ENCODE data around the gene MLPH. TPM values are rescaled to one million over a fixed set of nuclear protein-coding genes. Genes with fewer than 3 reads are reported as not detected.

The MLPH gene
- total RNA-seq, 1 donor from 2014 or later: 34.6 TPM

GRCh38 chr2:237501892-237502513, 15.0 kb downstream of the MLPH start:
- intact Hi-C loops (cut with DNase I): no loop called here
- DNase-seq (ENCODE audit: extremely low spot score in 2 of 2): no peak
- Histone ChIP-seq H3K27ac (peak overlapping the region; percentile 88), H3K4me1 (peaks cover 20% of the 10 kb centered on the region), H3K27me3 (no peaks in the 10 kb centered on the region), H3K36me3 (no peaks in the 10 kb centered on the region), H3K9me3 (no peaks in the 10 kb centered on the region), H3K4me3 (no peak overlapping the region)
- TF ChIP-seq POLR2A (IDR thresholded peaks at IDR 0.05) (no peak), POLR2AphosphoS5 (IDR thresholded peaks at IDR 0.05; ENCODE audit: insufficient read depth in 1 of 2, low read depth in 1 of 2) (no peak)
- TF ChIP-seq, protein P1, sequence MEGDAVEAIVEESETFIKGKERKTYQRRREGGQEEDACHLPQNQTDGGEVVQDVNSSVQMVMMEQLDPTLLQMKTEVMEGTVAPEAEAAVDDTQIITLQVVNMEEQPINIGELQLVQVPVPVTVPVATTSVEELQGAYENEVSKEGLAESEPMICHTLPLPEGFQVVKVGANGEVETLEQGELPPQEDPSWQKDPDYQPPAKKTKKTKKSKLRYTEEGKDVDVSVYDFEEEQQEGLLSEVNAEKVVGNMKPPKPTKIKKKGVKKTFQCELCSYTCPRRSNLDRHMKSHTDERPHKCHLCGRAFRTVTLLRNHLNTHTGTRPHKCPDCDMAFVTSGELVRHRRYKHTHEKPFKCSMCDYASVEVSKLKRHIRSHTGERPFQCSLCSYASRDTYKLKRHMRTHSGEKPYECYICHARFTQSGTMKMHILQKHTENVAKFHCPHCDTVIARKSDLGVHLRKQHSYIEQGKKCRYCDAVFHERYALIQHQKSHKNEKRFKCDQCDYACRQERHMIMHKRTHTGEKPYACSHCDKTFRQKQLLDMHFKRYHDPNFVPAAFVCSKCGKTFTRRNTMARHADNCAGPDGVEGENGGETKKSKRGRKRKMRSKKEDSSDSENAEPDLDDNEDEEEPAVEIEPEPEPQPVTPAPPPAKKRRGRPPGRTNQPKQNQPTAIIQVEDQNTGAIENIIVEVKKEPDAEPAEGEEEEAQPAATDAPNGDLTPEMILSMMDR (IDR thresholded peaks at IDR 0.05): no peak

GRCh38 chr2:237503201-237503600, 16.1 kb downstream of the MLPH start:
- no peaks in the 10 kb centered on the region for H3K27me3 ChIP-seq
- peaks cover 20% of the 10 kb centered on the region for H3K4me1 ChIP-seq
- no peak for DNase-seq (ENCODE audit: extremely low spot score in 2 of 2)
- TF ChIP-seq POLR2AphosphoS5 (IDR thresholded peaks at IDR 0.05; ENCODE audit: insufficient read depth in 1 of 2, low read depth in 1 of 2): no peak
- no peak for TF ChIP-seq POLR2A (IDR thresholded peaks at IDR 0.05)
- TF ChIP-seq, protein P1 (IDR thresholded peaks at IDR 0.05): no peak
- no peaks in the 10 kb centered on the region for H3K36me3 ChIP-seq
- intact Hi-C loops (cut with DNase I): no loop called here
- H3K27ac ChIP-seq: peak overlapping the region; percentile 88
- H3K9me3 ChIP-seq: no peaks in the 10 kb centered on the region
- no peak overlapping the region for H3K4me3 ChIP-seq

- H3K4me1 ChIP-seq: peaks cover 33% of the 10 kb centered on the region
- no peaks in the 10 kb centered on the region for H3K36me3 ChIP-seq
- no peaks in the 10 kb centered on the region for H3K27me3 ChIP-seq
- intact Hi-C loops (cut with DNase I): no loop called here
- no peak for TF ChIP-seq POLR2A (IDR thresholded peaks at IDR 0.05)
- TF ChIP-seq, protein P1 (IDR thresholded peaks at IDR 0.05): no peak
- TF ChIP-seq POLR2AphosphoS5 (IDR thresholded peaks at IDR 0.05; ENCODE audit: insufficient read depth in 1 of 2, low read depth in 1 of 2): no peak
- no peak overlapping the region for H3K4me3 ChIP-seq
- DNase-seq (ENCODE audit: extremely low spot score in 2 of 2): no peak
- peak overlapping the region; percentile 88 for H3K27ac ChIP-seq
- H3K9me3 ChIP-seq: no peaks in the 10 kb centered on the region
These were observed 18.3 kb downstream of the MLPH start for GRCh38 chr2:237505188-237505939.

- intact Hi-C loops (cut with DNase I): no loop called here
- H3K4me3 ChIP-seq: no peak overlapping the region
- H3K9me3 ChIP-seq: no peaks in the 10 kb centered on the region
- H3K4me1 ChIP-seq: peaks cover 35% of the 10 kb centered on the region
- H3K36me3 ChIP-seq: no peaks in the 10 kb centered on the region
- no peak for DNase-seq (ENCODE audit: extremely low spot score in 2 of 2)
- H3K27me3 ChIP-seq: no peaks in the 10 kb centered on the region
- peak overlapping the region; percentile 88 for H3K27ac ChIP-seq
- TF ChIP-seq, protein P1 (IDR thresholded peaks at IDR 0.05): no peak
- TF ChIP-seq POLR2AphosphoS5 (IDR thresholded peaks at IDR 0.05; ENCODE audit: insufficient read depth in 1 of 2, low read depth in 1 of 2) (no peak), POLR2A (IDR thresholded peaks at IDR 0.05) (no peak)
These were observed 20.5 kb downstream of the MLPH start for GRCh38 chr2:237507512-237507911.

DNA sequence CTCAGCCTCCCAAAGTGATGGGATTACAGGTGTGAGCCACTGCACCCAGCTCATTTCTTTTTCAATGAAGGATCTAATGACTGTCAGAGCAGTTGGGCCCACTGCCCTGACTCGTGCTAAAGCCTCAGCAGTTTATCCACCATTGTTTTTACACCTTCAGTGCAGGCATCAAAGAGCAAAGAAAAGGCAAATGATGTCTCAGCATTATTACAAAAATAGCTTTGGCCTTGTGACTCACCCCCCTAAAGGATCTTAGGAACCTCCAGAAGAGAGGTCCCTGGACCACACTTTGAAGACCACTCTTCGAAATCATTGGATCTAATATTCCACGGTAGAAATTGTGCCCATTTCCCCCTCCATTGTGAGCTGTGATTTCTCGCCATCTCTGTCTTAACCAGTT, 21.3 kb downstream of the MLPH start:
- intact Hi-C loops (cut with DNase I): no loop called here
- no peak overlapping the region for H3K4me3 ChIP-seq
- peak overlapping the region; percentile 88 for H3K27ac ChIP-seq
- no peaks in the 10 kb centered on the region for H3K9me3 ChIP-seq
- H3K36me3 ChIP-seq: no peaks in the 10 kb centered on the region
- no peak for DNase-seq (ENCODE audit: extremely low spot score in 2 of 2)
- H3K27me3 ChIP-seq: no peaks in the 10 kb centered on the region
- TF ChIP-seq POLR2A (IDR thresholded peaks at IDR 0.05) (no peak), POLR2AphosphoS5 (IDR thresholded peaks at IDR 0.05; ENCODE audit: insufficient read depth in 1 of 2, low read depth in 1 of 2) (no peak)
- TF ChIP-seq, protein P1 (IDR thresholded peaks at IDR 0.05): no peak
- peaks cover 39% of the 10 kb centered on the region for H3K4me1 ChIP-seq
